NCI-H345 treated with DMSO at 0.1 percent for 48 hours (cell line): Measurements from ENCODE around the gene TRIM46.

Source experiments
- DNase-seq: peaks from one replicate; lab custom pipeline; 2025; ENCODE audit not compliant: unreplicated experiment; lab: John Stamatoyannopoulos, UW

The TRIM46 gene

DNA sequence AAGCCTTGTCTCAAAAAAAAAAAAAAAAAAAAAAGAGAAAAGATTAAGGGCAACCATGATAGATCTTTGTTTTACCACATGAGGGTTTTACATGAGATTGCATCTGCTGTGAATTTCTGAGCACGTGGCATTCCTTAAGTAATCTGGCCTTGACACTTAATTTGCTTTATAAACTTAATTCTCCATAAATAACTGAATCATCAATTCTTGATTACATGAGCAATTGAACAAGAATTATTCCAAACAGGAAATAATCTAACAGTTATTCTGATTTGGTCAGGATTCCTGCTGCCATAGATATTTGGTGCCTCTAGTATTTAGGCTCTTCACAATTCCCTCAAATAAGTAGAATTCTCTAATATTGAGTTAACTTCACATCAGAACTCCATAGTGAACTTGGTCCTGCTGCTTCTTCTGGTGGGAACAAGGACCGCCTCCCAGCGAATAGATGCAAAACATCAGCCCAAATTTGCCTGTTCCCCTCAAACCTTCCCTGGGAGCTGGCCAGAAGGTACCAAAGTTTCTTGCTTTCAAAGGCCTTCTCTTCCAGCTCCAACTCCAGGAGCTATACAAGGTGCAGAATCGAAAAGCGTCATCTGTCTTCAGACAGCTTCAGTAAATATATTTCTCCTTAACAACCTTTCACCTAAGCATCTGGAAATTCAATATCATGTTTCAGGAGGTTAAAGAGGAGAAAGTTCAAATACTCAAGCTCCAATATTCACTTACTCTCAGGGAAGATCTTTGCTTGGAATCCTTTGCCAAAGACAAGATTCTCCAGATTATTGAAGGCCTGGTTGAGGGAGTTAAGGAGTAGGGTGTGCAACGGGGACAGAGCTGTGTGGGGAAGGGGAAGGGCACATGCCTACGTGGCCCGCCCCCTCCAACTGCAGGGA is 1.6 kb upstream of the TRIM46 start:
- DNase-seq, result no peak

DNA sequence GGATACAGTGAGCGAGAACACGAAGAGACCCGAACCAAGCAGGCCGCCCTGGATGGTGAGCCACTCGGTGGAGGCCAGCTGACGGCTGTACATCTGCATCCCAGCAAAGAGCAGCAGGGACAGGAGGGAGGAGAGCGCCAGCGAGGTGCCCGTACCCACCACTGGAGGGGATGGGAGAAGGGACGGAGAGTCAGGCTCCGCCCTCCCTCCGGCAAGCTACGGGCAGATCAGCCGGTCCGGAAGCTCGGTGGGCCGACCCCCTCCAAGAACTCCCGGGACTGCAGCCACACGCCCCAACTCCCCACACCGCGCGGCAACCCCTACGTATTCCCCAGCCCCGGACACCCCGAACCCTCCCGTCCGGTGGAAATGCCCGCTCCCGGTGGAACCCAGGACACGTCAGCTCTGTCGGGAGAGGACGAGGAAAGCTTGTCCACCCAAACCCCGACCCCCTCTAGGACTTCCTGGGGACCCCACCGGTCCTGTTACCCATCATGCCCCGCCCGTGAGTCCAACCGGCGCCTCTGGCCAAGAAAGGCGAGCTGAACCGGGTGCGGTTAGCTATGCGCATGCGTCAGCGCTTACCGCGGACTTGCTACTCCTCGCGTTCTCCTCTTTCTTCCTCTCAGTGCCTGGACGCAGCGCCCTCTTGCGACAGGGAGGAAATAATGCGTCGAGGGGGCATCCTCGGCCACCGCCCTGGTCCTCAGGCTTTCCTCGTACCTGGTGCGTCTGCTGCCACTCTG is 744 bp upstream of the TRIM46 start, which contains the start of gene KRTCAP2:
Gene KRTCAP2 (minus strand): TSS at position 573 of the 746 bp plus-strand sequence. CDS start 80 bp downstream, at position 493.
- DNase-seq, result peak; percentile 100

DNA sequence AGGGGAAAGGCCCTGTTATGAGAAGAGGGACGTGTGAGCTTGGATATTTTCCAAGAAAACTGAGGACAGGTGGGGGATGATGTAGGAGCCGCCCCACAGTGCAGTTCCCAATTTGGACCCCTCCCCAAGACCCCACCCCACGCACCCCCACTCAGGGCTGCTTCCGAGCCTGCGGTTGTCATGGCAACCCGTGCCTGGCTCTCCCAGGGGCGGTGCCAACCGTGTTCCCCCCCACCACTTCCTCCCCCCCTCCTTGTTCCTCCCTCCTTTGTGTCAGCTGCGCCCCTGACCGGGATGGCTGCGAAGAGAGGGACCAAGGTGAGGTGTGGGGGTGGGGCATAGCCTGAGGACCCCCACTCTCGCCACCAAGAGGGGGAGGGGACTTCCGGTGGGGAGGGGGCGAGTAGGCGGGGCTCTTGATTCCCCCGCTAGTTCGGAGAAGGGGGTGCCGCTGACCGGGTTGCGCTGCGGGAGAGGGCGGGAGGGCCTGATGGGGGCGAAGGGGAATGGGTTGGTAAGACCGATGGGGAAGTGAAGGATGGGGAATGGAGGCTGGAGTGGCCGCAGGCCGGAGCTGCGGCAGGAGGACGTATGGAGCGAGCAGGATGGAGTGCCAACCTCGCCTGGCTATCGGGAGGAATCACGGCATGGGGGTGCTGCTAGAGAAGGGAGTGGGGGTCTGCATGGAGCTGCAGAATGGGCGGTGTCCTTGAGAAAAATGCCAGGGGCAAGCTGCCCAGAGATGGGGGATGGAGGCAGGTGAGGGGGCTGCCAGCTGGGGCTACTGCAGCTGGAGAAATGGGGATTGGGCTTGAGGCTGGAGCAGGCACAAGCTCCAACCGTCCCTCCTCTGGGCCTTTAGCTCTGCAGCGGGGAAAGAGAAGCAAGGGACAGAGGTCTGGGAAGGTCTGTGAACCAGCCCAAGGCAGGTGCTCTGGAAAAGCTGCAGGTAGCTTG is 953 bp downstream of the TRIM46 start:
- peak; percentile 66 for DNase-seq

DNA sequence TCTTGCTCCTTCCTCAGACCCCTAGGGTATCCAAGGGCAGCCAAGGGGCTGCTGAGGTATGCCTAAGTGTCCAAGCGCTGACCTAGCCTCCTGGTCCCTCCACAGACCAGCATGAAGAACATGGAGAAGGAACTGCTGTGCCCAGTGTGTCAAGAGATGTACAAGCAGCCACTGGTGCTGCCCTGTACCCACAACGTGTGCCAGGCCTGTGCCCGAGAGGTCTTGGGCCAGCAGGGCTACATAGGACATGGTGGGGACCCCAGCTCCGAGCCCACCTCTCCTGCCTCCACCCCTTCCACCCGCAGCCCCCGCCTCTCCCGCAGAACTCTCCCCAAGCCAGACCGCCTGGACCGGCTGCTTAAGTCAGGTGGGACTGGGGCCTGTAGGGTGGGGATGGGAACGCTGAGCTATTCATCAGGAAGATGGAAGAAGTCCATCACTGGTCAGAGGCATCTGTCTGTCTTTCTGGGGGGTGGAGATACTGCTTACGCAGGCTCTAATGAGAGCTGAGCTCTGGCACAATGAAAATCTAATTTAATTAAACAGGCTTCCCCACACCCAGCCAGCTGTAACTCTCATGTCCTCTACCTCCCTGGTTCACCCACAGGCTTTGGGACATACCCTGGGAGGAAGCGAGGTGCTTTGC is 1.8 kb downstream of the TRIM46 start:
- no peak for DNase-seq

DNA sequence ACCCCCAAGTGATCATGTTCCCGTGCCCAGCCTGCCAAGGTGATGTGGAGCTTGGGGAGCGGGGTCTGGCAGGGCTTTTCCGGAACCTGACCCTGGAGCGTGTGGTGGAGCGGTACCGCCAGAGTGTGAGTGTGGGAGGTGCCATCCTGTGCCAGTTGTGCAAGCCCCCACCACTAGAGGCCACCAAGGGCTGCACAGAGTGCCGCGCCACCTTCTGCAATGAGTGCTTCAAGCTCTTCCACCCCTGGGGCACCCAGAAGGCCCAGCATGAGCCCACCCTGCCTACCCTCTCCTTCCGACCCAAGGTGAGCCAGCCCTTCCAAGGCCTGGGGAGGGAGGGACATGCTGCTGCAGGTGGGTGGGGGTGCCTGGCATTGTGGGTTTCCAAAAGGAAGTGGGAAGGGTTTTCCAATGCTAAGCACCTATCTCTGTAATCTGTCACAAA is 2.3 kb downstream of the TRIM46 start:
- no peak for DNase-seq

DNA sequence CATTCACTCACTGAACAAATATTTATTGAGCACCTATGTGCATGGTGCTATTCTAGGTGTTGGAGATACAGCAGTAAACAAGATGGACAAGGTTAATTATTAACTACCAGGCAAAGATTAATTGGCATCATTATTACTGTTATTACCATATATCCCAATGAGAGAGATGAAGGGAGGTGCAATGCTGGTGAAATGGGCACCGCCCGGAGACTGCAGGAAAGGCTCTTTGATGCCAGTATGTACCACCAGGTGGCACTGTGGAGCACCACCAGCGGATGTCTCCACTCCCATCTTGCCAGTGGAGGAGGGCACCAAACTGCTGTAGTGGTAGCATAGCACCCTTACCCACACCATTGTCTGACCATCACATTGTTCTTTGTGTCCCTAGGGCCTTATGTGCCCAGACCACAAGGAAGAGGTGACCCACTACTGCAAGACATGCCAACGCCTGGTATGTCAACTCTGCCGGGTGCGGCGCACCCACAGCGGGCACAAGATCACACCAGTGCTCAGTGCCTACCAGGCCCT is 3.0 kb downstream of the TRIM46 start:
- DNase-seq, result peak; percentile 88

DNA sequence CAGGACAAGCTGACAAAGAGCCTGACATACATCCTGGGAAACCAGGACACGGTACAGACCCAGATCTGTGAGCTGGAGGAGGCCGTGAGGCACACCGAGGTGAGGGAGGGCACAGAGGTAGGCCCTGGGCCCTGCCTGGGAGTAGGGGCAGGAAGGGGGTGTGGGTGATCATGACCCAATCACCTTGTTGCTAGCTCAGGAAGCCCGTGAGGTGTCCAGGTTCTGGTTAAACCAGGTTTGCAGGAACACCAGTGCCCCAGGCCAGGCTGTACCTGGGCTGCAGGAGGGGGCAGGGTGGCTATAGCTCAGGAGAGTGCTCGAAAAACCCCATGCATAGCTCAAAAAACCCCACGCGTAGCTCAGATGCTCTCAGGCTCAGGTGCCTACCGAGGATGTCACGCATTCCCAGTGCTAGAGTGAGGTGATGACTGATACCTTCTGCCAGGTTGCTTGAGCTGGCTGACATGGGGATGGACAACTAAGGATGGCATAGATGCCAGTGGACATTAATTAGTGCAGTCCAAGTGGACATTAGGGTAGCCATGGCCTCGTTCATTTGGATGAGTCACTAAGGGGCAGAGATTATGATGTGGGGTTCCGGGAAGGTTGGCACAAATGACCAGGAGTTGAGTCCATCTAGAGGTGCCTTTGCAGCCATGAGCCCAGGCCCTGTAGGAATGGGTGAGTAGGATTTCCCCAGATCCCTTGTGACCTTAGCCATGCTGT is 3.7 kb downstream of the TRIM46 start:
- DNase-seq, result no peak

DNA sequence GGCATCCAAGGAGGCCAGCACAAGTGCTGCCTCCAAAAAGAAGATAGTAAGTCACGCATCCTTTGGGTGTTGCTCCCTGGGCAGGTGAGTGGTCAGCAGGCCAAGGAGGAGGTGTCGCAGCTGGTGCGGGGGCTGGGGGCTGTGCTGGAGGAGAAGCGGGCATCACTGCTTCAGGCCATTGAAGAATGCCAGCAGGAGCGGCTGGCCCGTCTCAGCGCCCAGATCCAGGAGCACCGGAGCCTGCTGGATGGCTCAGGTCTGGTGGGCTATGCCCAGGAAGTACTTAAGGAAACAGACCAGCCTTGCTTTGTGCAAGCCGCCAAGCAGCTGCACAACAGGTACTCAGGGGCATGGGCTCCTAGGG is 4.3 kb downstream of the TRIM46 start:
- DNase-seq, result no peak

DNA sequence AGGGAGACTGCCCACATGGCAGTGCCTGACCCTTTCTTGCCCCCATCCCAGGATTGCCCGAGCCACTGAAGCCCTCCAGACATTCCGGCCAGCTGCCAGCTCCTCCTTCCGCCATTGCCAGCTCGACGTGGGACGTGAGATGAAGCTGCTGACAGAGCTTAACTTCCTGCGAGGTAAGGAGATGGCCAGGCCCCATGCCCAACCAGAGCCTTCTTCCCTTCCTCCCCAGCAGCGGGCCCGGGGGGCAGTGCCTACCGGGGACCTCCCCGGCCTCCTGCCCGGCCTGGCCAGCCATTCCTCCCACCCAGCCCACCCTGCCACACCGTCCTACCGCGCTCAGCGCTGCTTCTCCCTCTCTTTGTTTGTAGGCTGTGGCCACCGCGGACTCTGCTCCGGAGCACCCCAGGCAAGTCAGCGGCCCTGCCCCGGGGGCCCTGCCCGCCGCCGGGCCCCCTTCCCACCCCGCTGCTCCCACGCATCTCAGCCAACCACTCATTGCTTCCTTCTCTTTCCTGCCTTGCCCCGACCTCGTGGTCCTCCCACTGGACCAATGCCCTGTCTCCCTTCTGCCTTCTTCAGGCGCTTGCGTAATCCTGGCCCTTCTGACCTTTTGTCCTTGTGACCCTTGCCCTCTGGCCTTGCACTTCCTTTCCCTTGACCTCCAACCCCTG is 4.9 kb downstream of the TRIM46 start:
- no peak for DNase-seq

DNA sequence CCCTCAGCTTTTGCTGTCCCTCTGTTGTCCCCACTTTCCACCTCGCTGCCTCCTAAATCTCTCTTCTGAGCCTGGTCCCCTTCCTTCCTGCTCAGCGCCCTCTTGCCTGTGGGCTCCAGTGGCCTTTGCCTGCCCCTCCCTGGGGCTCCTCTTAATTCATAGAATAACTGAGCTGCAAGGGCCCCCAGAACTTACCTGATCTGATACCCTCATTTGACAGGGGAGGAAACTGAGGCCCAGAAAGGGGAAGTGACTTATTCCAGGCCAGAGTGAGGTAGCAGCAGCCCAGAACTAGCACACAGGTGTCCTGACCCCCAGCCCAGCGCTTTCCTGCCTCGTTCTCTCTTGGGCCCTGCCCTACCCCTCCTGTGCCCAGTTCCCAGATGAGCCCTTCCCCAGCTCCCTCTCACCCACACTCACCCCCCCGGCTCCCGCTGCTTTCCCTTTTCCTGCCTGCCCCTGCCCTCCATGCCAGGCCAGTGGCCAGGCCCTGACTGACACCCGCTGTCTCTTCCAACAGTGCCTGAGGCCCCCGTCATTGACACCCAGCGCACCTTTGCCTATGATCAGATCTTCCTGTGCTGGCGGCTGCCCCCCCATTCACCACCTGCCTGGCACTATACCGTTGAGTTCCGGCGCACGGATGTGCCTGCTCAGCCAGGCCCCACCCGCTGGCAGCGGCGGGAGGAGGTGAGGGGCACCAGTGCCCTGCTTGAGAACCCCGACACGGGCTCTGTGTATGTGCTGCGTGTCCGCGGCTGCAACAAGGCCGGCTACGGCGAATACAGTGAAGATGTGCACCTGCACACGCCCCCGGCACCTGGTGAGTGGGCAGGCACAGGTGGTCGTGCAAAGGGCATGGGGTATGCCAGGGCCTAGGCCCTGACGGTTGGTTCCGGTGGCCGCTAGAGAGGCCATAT is 5.7 kb downstream of the TRIM46 start:
- DNase-seq, result no peak

DNA sequence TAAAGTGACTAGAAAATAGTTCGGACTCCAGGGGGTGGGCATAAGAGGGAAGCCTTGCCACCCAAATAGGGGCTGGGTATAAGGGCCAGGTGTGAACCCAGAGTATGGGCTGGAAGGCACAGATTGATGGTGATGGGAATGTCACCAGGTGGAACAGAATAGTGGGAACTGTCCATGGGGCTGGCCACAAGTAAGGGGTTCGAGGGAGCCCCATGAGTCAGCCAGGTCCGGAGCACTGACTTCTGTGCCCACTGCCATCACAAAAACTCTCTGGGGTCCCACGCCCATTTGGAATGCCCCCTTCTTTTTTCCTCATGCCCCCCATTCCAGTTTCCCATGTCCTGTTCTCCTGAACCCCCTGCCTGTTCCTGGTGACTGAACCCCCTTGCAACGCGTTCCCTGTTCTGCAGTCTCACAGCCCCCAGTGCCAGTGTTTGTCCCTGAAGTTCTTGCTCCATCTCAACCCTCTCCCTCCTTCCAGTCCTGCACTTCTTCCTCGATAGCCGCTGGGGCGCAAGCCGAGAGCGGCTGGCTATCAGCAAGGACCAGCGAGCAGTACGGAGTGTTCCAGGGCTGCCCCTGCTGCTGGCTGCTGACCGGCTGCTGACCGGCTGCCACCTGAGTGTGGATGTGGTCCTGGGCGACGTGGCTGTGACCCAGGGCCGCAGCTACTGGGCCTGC is 7.9 kb downstream of the TRIM46 start:
- DNase-seq, result no peak

DNA sequence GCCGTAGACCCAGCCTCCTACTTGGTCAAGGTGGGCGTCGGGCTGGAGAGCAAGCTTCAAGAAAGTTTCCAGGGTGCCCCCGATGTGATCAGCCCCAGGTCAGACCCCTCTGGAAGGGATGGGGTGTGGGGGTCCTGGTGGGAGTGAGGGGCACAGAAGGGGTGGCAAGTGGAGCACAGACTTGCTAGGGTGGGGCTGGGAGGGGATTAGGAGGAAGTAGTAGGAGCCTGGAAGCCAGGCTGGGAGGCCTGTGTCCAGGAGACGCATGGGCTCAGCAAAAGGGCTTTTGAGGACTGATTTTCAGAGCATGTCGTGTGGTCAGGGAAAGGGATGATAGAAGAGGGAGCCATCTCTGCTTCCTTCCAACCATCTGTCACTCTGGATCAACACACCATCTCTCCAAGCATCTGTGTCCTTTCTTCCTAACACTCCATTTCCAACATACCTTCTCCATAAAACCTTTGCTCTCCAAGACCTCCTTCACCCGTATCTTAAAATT is 8.5 kb downstream of the TRIM46 start:
- DNase-seq, result no peak

DNA sequence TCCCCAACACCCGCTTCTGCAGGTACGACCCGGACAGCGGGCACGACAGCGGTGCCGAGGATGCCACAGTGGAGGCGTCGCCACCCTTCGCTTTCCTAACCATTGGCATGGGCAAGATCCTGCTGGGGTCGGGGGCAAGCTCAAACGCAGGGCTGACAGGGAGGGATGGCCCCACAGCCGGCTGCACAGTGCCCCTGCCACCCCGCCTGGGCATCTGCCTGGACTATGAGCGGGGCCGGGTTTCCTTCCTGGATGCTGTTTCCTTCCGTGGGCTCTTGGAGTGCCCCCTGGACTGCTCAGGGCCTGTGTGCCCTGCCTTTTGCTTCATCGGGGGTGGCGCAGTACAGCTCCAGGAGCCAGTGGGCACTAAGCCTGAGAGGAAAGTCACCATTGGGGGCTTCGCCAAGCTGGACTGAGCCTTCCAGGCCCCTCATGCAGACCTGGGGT is 10.1 kb downstream of the TRIM46 start:
- no peak for DNase-seq

DNA sequence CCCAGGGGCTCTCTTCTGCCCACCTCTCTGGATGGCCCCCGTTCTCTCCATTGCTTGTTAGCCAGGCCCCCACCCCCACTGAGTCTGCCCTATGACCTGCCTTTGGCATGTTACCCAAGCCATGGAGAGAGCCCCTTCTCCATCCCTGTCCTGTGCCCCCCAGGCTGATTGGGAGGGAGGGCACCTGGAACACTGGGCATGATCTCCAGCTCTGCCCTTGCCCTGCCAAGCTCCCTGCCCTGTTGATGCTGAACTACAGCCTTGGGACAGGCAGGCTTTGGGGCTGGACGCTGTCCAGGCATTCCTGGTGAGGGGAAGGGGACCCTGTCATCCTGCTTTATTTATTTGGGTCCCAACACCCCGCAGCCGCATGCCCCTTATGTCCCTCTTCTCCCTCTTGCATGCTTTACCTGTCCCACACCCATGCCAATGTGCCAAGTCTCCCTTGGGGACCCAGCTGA is 10.7 kb downstream of the TRIM46 start:
- no peak for DNase-seq

DNA sequence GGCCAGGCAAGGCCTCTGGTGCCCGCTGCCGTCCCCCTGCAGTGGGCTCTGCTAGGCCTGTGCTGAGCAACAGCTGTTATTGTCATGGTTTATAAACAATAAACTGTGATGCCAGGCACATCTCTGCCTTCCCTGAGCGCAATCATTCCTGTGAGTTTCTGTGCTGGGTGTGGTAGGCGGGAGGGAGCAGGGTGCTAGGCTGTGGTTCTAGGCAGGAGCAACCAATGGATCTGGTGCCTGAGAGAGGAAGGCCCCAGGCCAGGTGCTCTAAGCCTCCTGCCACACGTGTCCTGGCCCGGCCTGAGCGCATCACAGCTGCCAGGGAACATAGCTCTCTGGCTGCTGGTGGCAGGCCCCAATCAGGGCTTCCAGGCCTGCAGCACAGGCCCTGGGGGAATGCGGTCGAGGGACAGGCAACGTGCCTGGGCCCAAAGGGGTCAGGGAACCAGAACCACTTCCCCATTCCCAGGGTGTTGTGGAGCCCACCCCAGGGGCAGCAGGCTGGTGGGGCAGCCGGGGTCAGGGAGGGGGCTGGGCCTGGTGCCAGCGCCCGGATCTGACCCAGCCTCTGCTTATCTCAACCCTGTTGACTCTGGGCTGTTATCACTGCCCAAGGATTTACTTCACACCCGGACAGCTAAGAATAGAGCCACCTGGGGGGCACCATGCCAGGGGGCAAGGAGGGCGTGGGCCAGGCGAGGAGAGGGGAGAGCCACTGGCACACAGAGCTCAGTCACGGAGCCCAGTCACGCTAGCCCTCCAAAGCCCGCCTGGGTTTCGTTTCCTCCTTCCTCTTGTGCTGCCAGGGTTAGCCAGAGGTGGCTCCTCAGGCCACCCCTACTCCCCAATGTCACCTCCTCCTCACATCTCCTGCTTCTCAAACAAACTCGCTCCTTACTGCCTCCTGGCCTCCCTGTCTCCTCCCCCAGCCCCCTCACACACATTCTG is 11.5 kb downstream of the TRIM46 start:
- DNase-seq, result no peak

DNA sequence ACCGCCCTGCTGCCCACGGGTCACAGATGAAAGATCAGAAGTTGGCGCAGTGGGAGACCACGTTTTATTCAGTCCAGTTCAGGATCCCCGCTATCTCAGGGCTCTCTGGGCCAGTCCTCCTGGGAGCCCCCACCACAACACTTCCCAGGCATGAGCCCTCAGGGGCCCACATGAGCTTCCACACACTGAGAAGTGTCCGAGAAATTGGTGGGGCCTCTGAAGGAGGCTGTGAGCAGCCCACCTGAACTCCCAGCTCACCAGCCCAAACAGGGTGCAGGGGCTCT is 12.1 kb downstream of the TRIM46 start:
- DNase-seq, result no peak
